Mucosa of rectum (tissue), 2 donors: ENCODE results near the gene PBX1.

Source experiments
- H3K27ac ChIP-seq, 2 donors: one replicate each; pipeline ENCODE4 v1.7.0; 2013; ENCODE audit warnings: inconsistent platforms in 2 of 2, low read depth in 2 of 2, low read length in 2 of 2
- H3K27me3 ChIP-seq, 2 donors: one replicate each; pipeline ENCODE4 v1.7.0; 2013; ENCODE audit warnings: low read length in 2 of 2; ENCODE audit not compliant: control insufficient read depth in 2 of 2, insufficient read depth in 2 of 2
- H3K36me3 ChIP-seq, 2 donors: one replicate each; pipeline ENCODE4 v1.7.0; 2013; ENCODE audit warnings: low read length in 2 of 2; ENCODE audit not compliant: control insufficient read depth in 2 of 2, insufficient read depth in 2 of 2
- H3K4me1 ChIP-seq, 2 donors: one replicate each; pipeline ENCODE4 v1.7.0; 2013; ENCODE audit warnings: low read length in 2 of 2, mild to moderate bottlenecking in 1 of 2; ENCODE audit not compliant: control insufficient read depth in 2 of 2, insufficient read depth in 2 of 2
- H3K4me3 ChIP-seq, 2 donors: one replicate each; pipeline ENCODE4 v1.7.0; 2013; ENCODE audit warnings: low read length in 2 of 2
- H3K9ac ChIP-seq, 2 donors: one replicate each; pipeline ENCODE4 v1.7.0; 2013; ENCODE audit warnings: low read length in 2 of 2, low read depth in 1 of 2, mild to moderate bottlenecking in 1 of 2
- H3K9me3 ChIP-seq, 2 donors: one replicate each; pipeline ENCODE4 v1.7.0; 2013; ENCODE audit warnings: low read length in 2 of 2; ENCODE audit not compliant: control insufficient read depth in 2 of 2
- donor health status: healthy.
- donor health status: Normal muscosa, but diverticular disease.

Gene PBX1

GRCh38 chr1:164757625-164758024 lies 198.6 kb downstream of the PBX1 start:
- peaks cover 0 to 5% of the 10 kb centered on the region in 2 donors for H3K4me1 ChIP-seq
- H3K27ac ChIP-seq = no peak overlapping the region

DNA sequence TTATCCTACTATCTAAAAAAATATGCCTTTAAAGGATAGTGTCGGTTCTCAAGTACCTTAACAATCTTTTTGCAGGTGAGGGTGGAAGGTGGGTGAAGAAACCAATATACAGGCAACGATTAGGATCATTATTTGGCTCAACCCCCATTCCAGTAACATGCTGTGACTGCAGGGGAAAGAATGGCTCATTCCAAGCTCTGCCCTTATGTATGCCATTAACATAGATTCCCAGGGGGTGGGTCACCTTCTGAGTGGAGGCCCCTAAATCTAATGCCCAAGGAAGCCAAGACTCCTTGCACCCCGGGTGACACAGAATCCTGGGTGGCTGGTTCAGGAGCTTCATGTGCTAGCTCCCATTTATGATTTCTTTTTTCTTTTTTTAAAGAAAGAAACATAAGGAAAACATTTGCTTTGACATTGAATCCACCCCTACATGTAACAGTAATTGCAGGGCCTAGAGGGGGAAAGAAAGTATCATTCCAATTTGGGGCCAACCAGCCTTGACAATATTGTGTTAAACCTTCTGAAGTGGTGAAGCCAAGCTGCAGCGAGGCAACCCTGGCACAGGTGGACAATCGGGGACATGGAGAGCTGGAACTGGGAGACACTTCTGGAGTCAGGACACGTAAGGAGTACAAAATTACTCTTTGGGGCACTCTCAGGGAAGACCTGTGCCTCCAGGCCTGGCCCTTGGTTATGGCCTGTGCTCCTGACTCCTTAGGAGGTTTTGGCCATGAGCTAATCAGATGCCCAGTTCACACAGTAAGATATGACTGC lies 200.3 kb downstream of the PBX1 start:
- H3K9ac ChIP-seq = no peak overlapping the region
- H3K36me3 ChIP-seq = no peaks in the 10 kb centered on the region
- H3K4me1 ChIP-seq = peaks cover 0 to 5% of the 10 kb centered on the region in 2 donors
- no peak overlapping the region for H3K4me3 ChIP-seq
- H3K27me3 ChIP-seq = no peaks in the 10 kb centered on the region
- no peaks in the 10 kb centered on the region for H3K9me3 ChIP-seq
- H3K27ac ChIP-seq = no peak overlapping the region

More at GRCh38 chr1:164757625-164758024, 198.6 kb downstream of the PBX1 start:
- Histone ChIP-seq H3K4me3 (no peak overlapping the region), H3K9me3 (no peaks in the 10 kb centered on the region), H3K27me3 (no peaks in the 10 kb centered on the region), H3K9ac (no peak overlapping the region), H3K36me3 (no peaks in the 10 kb centered on the region)

GRCh38 chr1:164759979-164760469 lies 201.0 kb downstream of the PBX1 start:
- no peaks in the 10 kb centered on the region for H3K36me3 ChIP-seq
- H3K9me3 ChIP-seq = no peaks in the 10 kb centered on the region
- H3K4me3 ChIP-seq = no peak overlapping the region
- peaks cover 0 to 5% of the 10 kb centered on the region in 2 donors for H3K4me1 ChIP-seq
- H3K9ac ChIP-seq = no peak overlapping the region
- H3K27ac ChIP-seq = no peak overlapping the region
- H3K27me3 ChIP-seq = no peaks in the 10 kb centered on the region

- H3K9me3 ChIP-seq = no peaks in the 10 kb centered on the region
- H3K4me1 ChIP-seq = peaks cover 4 to 5% of the 10 kb centered on the region in 2 donors
Observed at GRCh38 chr1:164760569-164760968, 201.6 kb downstream of the PBX1 start.

DNA sequence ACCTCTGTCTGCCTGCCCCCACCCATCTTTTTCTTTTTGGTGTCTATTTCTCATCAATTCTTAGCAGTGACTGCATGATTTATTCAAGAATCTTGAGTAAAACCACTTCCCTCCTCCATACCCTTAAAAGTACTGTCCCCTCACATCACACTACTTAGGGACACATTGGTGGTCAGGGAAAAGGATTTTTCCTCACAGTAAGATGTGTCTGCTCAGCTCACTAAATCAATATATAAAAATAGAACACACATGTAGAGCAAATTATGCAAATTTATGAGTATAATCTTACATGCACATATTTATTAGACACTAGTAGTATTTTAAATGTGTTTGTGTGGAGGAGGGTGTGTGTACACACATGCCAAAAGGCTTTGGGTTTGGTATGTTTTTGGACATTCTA lies 202.0 kb downstream of the PBX1 start:
- Histone ChIP-seq H3K9ac (no peak overlapping the region), H3K4me3 (no peak overlapping the region), H3K9me3 (no peaks in the 10 kb centered on the region), H3K27me3 (no peaks in the 10 kb centered on the region), H3K4me1 (peaks cover 4 to 5% of the 10 kb centered on the region in 2 donors), H3K36me3 (no peaks in the 10 kb centered on the region), H3K27ac (no peak overlapping the region)

More at GRCh38 chr1:164760569-164760968, 201.6 kb downstream of the PBX1 start:
- Histone ChIP-seq H3K4me3 (no peak overlapping the region), H3K36me3 (no peaks in the 10 kb centered on the region), H3K9ac (no peak overlapping the region), H3K27ac (no peak overlapping the region), H3K27me3 (no peaks in the 10 kb centered on the region)

- H3K4me1 ChIP-seq = peaks cover 5 to 10% of the 10 kb centered on the region in 2 donors
- no peak overlapping the region for H3K9ac ChIP-seq
- H3K9me3 ChIP-seq = no peaks in the 10 kb centered on the region
- no peaks in the 10 kb centered on the region for H3K36me3 ChIP-seq
- H3K27me3 ChIP-seq = no peaks in the 10 kb centered on the region
- no peak overlapping the region for H3K4me3 ChIP-seq
- no peak overlapping the region for H3K27ac ChIP-seq
Observed at GRCh38 chr1:164763098-164763497, 204.1 kb downstream of the PBX1 start.

DNA sequence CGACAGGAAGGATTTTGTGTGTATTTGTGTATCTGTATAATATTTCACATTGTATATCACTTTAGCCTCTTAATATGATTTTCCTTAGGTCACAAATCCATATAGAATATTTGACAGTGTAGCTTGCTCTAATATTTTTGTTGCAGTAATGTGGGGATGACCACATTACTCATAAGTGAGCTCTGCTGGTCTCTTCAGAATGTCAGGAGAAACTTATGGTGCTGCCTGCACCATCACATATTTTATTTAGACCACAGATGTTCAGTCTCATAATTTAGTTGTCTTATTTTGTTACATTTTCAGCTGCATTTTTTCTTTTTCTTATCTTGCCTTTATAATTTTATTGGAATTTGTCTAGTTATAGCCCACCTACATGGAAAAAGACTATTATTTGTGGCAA lies 205.3 kb downstream of the PBX1 start:
- no peaks in the 10 kb centered on the region for H3K9me3 ChIP-seq
- peaks cover 7 to 10% of the 10 kb centered on the region in 2 donors for H3K4me1 ChIP-seq
- H3K27me3 ChIP-seq = no peaks in the 10 kb centered on the region
- no peaks in the 10 kb centered on the region for H3K36me3 ChIP-seq
- H3K27ac ChIP-seq = no peak overlapping the region
- H3K9ac ChIP-seq = no peak overlapping the region
- H3K4me3 ChIP-seq = no peak overlapping the region

DNA sequence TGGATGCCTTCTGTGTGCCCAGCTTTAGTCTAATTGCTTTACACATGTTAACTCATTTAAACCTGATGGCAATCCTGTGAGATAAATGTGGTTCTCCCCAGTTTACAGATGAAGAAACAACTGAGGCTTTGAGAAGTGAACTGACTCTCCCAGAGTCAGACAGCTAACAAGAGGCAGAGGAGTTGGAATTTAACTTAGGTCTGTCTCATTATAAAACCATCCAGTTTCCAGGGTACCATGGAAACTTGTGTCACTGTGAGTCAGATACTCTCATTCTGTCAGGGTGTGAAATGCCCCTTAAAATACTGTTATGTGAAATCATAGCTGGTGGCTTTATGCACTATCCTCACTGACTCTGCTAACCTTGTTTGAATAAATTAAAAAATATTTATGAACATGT lies 206.6 kb downstream of the PBX1 start:
- Histone ChIP-seq H3K27ac (no peak overlapping the region), H3K9ac (no peak overlapping the region), H3K4me3 (no peak overlapping the region), H3K27me3 (no peaks in the 10 kb centered on the region), H3K4me1 (peaks cover 9 to 10% of the 10 kb centered on the region in 2 donors), H3K36me3 (no peaks in the 10 kb centered on the region), H3K9me3 (no peaks in the 10 kb centered on the region)

DNA sequence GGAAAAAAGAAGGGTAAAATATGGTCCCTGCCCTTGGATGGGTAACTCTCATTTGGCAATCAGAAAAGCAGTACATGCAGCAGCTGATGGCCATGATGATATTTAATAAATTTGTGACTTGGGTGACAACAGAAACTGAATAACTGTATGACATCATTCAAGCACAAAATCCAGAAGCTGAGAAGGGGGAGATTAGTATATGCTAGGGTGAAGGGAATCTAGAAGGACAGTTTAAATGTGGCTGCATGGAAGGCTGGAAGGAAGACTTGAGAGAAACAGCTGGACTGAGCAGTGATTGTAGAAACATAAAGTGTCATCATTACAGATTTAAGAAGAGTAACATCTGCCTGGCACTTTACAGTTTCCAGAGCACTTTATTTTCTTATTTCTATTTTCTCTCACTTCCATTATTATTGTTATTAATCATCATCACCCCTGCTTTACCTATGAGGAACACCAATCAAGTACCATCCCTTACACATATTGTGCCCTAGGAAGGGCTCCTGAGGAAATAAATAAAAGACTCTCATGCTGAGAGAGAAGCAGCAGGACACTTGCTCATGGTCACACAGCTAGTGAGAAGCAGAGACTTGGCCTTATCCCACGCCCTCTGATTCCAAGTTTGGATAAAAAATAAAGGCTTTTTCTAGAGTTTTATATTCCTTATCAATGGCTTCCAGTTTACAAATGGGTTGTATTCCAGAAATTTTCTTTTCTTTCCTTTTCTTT lies 207.2 kb downstream of the PBX1 start:
- Histone ChIP-seq H3K9me3 (no peaks in the 10 kb centered on the region), H3K4me3 (no peak overlapping the region), H3K9ac (no peak overlapping the region), H3K4me1 (peaks cover 11 to 14% of the 10 kb centered on the region in 2 donors), H3K36me3 (no peaks in the 10 kb centered on the region), H3K27me3 (no peaks in the 10 kb centered on the region), H3K27ac (no peak overlapping the region)

DNA sequence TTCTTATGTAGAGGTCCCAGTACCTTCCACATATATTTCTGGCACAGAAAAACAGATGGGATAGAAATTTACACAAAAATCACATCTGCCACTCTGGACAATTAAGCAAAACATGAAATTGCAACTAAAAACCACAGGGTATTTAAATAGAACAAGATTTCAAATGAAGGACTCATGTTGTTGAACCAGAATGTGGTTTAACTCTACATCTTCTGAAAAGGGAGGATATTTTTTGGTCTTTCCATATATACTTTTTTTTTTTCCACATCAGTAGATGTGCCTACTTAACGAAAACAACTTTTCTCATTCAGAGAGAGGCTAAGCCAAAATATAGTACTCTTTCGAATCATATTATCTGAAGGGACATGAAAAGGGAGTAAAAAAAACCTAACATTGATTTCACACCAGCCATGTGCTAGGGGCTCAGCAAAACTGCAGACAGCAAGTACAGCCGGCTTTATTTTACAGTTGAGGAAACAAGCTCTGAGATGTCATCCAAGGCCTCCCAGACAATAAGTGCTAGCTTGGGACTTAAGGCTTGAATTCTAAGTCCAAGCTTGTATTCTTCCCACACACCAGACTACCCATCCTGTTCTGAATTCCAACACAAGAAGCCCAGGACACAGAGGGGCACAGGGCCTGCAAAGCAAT lies 208.9 kb downstream of the PBX1 start:
- Histone ChIP-seq H3K9me3 (no peaks in the 10 kb centered on the region), H3K36me3 (no peaks in the 10 kb centered on the region), H3K27ac (no peak overlapping the region), H3K9ac (no peak overlapping the region), H3K4me3 (no peak overlapping the region), H3K4me1 (peaks cover 20 to 30% of the 10 kb centered on the region in 2 donors), H3K27me3 (no peaks in the 10 kb centered on the region)
